SH-SY5Y (cell line): ENCODE results near the gene LAMC3.

Experiments used
- GATA2 ChIP-seq: IDR thresholded peaks from 2 replicates; pipeline ENCODE4 v1.6.1; 2011; ENCODE audit warnings: mild to moderate bottlenecking, low read depth, low read length
- GATA3 ChIP-seq: IDR thresholded peaks from 2 replicates; pipeline ENCODE4 v1.6.1; 2011; ENCODE audit warnings: low read depth, mild to moderate bottlenecking, low read length, moderate library complexity

DNA sequence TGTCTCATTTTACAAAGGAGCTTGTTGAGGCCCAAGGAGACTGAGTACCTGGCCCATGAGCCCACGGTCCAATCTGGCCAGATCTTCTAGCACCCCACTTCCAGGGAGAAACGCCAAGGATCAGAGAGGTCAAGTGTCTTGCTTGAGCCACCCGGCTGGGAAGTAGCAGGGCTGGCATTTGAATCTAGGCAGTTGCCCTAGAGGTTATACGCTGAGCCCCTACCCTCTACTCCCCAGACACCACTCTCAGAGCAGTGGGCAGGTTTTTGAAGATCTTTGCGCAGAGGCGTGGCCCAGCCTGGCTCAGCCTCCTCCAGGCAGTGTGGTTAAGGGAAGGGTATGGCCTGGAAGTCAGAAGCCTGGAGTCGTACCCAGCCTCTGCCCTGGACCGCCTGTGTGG, 110.6 kb downstream of the LAMC3 start:
- TF ChIP-seq GATA3 (no peak), GATA2 (no peak)
